ENCODE measurements around the gene LAS1L.
"Not testable (repeated sequence)": the region's sequence is repeated elsewhere in the genome, so short reads cannot be mapped to it uniquely, and the experiment has no call there.

LAS1L gene

GRCh38 chrX:65534450-65535292 lies at the start of gene LAS1L:
Gene LAS1L, minus strand, starts transcription at chrX:65534787. Its CDS starts 72 bp downstream, at chrX:65534715.
- DNase-seq (ENCODE audit: low spot score) = peak; percentile 89
- H3K4me3 Mint-ChIP-seq = peak within 1 kb of the TSS; percentile 100
- H3K27ac Mint-ChIP-seq = peak within 1 kb of the TSS; percentile 99
- no peaks in the 10 kb centered on the region for H3K27me3 Mint-ChIP-seq (ENCODE audit: low read depth)
- peaks cover 3% of the 10 kb centered on the region for H3K36me3 Mint-ChIP-seq (ENCODE audit: low read depth)
- peaks cover 11% of the 10 kb centered on the region for H3K4me1 Mint-ChIP-seq (ENCODE audit: low read depth)
- H3K9me3 Mint-ChIP-seq = no peaks in the 10 kb centered on the region

- Mint-ChIP-seq H3K27ac (peak overlapping the region; percentile 39), H3K4me1 (ENCODE audit: low read depth) (peaks cover 7% of the 10 kb centered on the region), H3K4me3 (no peak overlapping the region), H3K27me3 (ENCODE audit: low read depth) (peaks cover 2% of the 10 kb centered on the region), H3K9me3 (no peaks in the 10 kb centered on the region), H3K36me3 (ENCODE audit: low read depth) (no peaks in the 10 kb centered on the region)
- DNase-seq (ENCODE audit: low spot score) = no peak
Measured at GRCh38 chrX:65582450-65583082, 48.0 kb upstream of the LAS1L start.

- no peaks in the 10 kb centered on the region for H3K36me3 Mint-ChIP-seq (ENCODE audit: low read depth)
- no peaks in the 10 kb centered on the region for H3K9me3 Mint-ChIP-seq
- H3K4me3 Mint-ChIP-seq = no peak overlapping the region
- H3K27me3 Mint-ChIP-seq (ENCODE audit: low read depth) = peaks cover 2% of the 10 kb centered on the region
- peak; percentile 21 for DNase-seq (ENCODE audit: low spot score)
- peaks cover 7% of the 10 kb centered on the region for H3K4me1 Mint-ChIP-seq (ENCODE audit: low read depth)
- no peak overlapping the region for H3K27ac Mint-ChIP-seq
Measured at GRCh38 chrX:65581661-65582339, 47.2 kb upstream of the LAS1L start.

- Mint-ChIP-seq H3K4me3 (no peak overlapping the region), H3K36me3 (ENCODE audit: low read depth) (no peaks in the 10 kb centered on the region)
Measured at GRCh38 chrX:65578346-65578745, 43.8 kb upstream of the LAS1L start.

GRCh38 chrX:65576160-65576559 lies 41.6 kb upstream of the LAS1L start:
- H3K9me3 Mint-ChIP-seq = no peaks in the 10 kb centered on the region
- no peak for DNase-seq (ENCODE audit: low spot score)
- no peaks in the 10 kb centered on the region for H3K4me1 Mint-ChIP-seq (ENCODE audit: low read depth)
- H3K27ac Mint-ChIP-seq = no peak overlapping the region
- peaks cover 2% of the 10 kb centered on the region for H3K27me3 Mint-ChIP-seq (ENCODE audit: low read depth)
- H3K4me3 Mint-ChIP-seq = no peak overlapping the region
- no peaks in the 10 kb centered on the region for H3K36me3 Mint-ChIP-seq (ENCODE audit: low read depth)

More at GRCh38 chrX:65578346-65578745, 43.8 kb upstream of the LAS1L start:
- no peak for DNase-seq (ENCODE audit: low spot score)
- Mint-ChIP-seq H3K9me3 (no peaks in the 10 kb centered on the region), H3K27ac (no peak overlapping the region), H3K27me3 (ENCODE audit: low read depth) (peaks cover 2% of the 10 kb centered on the region), H3K4me1 (ENCODE audit: low read depth) (peaks cover 7% of the 10 kb centered on the region)

GRCh38 chrX:65575022-65575421 lies 40.4 kb upstream of the LAS1L start:
- H3K27ac Mint-ChIP-seq = no peak overlapping the region
- H3K4me3 Mint-ChIP-seq = no peak overlapping the region
- no peaks in the 10 kb centered on the region for H3K36me3 Mint-ChIP-seq (ENCODE audit: low read depth)
- peaks cover 2% of the 10 kb centered on the region for H3K27me3 Mint-ChIP-seq (ENCODE audit: low read depth)
- H3K9me3 Mint-ChIP-seq = no peaks in the 10 kb centered on the region
- no peak for DNase-seq (ENCODE audit: low spot score)
- no peaks in the 10 kb centered on the region for H3K4me1 Mint-ChIP-seq (ENCODE audit: low read depth)

GRCh38 chrX:65574356-65574755 lies 39.8 kb upstream of the LAS1L start:
- H3K9me3 Mint-ChIP-seq = no peaks in the 10 kb centered on the region

GRCh38 chrX:65572971-65573370 lies 38.4 kb upstream of the LAS1L start:
- Mint-ChIP-seq H3K4me3 (no peak overlapping the region), H3K36me3 (ENCODE audit: low read depth) (no peaks in the 10 kb centered on the region), H3K27me3 (ENCODE audit: low read depth) (no peaks in the 10 kb centered on the region), H3K9me3 (no peaks in the 10 kb centered on the region), H3K4me1 (ENCODE audit: low read depth) (no peaks in the 10 kb centered on the region), H3K27ac (no peak overlapping the region)
- DNase-seq (ENCODE audit: low spot score) = no peak

More at GRCh38 chrX:65574356-65574755, 39.8 kb upstream of the LAS1L start:
- H3K36me3 Mint-ChIP-seq (ENCODE audit: low read depth) = no peaks in the 10 kb centered on the region
- no peak for DNase-seq (ENCODE audit: low spot score)
- H3K27me3 Mint-ChIP-seq (ENCODE audit: low read depth) = no peaks in the 10 kb centered on the region
- H3K4me3 Mint-ChIP-seq = no peak overlapping the region
- no peaks in the 10 kb centered on the region for H3K4me1 Mint-ChIP-seq (ENCODE audit: low read depth)
- H3K27ac Mint-ChIP-seq = no peak overlapping the region

- not testable (repeated sequence) for H3K27me3 Mint-ChIP-seq (ENCODE audit: low read depth); H3K4me3 Mint-ChIP-seq; H3K9me3 Mint-ChIP-seq; H3K27ac Mint-ChIP-seq; H3K4me1 Mint-ChIP-seq (ENCODE audit: low read depth); DNase-seq (ENCODE audit: low spot score); H3K36me3 Mint-ChIP-seq (ENCODE audit: low read depth)
Measured at GRCh38 chrX:65562850-65563249, 28.3 kb upstream of the LAS1L start.

GRCh38 chrX:65551489-65552339 lies 17.1 kb upstream of the LAS1L start:
- H3K4me1 Mint-ChIP-seq (ENCODE audit: low read depth) = no peaks in the 10 kb centered on the region
- H3K27ac Mint-ChIP-seq = no peak overlapping the region
- no peaks in the 10 kb centered on the region for H3K9me3 Mint-ChIP-seq
- no peak for DNase-seq (ENCODE audit: low spot score)
- H3K4me3 Mint-ChIP-seq = no peak overlapping the region
- H3K36me3 Mint-ChIP-seq (ENCODE audit: low read depth) = no peaks in the 10 kb centered on the region
- H3K27me3 Mint-ChIP-seq (ENCODE audit: low read depth) = no peaks in the 10 kb centered on the region

- Mint-ChIP-seq H3K36me3 (ENCODE audit: low read depth) (no peaks in the 10 kb centered on the region), H3K4me1 (ENCODE audit: low read depth) (no peaks in the 10 kb centered on the region), H3K4me3 (no peak overlapping the region), H3K27ac (no peak overlapping the region), H3K27me3 (ENCODE audit: low read depth) (no peaks in the 10 kb centered on the region), H3K9me3 (no peaks in the 10 kb centered on the region)
- DNase-seq (ENCODE audit: low spot score) = no peak
Measured at GRCh38 chrX:65551086-65551485, 16.5 kb upstream of the LAS1L start.

GRCh38 chrX:65545456-65545855 lies 10.9 kb upstream of the LAS1L start:
- peaks cover 4% of the 10 kb centered on the region for H3K27me3 Mint-ChIP-seq (ENCODE audit: low read depth)
- H3K36me3 Mint-ChIP-seq (ENCODE audit: low read depth) = no peaks in the 10 kb centered on the region
- no peaks in the 10 kb centered on the region for H3K4me1 Mint-ChIP-seq (ENCODE audit: low read depth)
- H3K4me3 Mint-ChIP-seq = no peak overlapping the region
- no peak overlapping the region for H3K27ac Mint-ChIP-seq
- no peaks in the 10 kb centered on the region for H3K9me3 Mint-ChIP-seq
- no peak for DNase-seq (ENCODE audit: low spot score)

- DNase-seq (ENCODE audit: low spot score) = no peak
- Mint-ChIP-seq H3K36me3 (ENCODE audit: low read depth) (no peaks in the 10 kb centered on the region), H3K27ac (no peak overlapping the region), H3K9me3 (no peaks in the 10 kb centered on the region), H3K27me3 (ENCODE audit: low read depth) (no peaks in the 10 kb centered on the region), H3K4me1 (ENCODE audit: low read depth) (peaks cover 9% of the 10 kb centered on the region), H3K4me3 (no peak overlapping the region)
Measured at GRCh38 chrX:65537229-65537628, 2.6 kb upstream of the LAS1L start.
